HCT116 (cell line): ENCODE results near the gene SERPINF2.

ENCODE experiments used
- EGR1 ChIP-seq: IDR thresholded peaks from 2 replicates; pipeline ENCODE4 v1.6.1; 2012; ENCODE audit warnings: low read depth
- EZH2 ChIP-seq: fragments of 200-600 bp; sonication (generic); IDR thresholded peaks from 2 replicates; pipeline ENCODE4 v1.6.1; 2017; ENCODE audit warnings: antibody characterized with exemption, mixed run types
- EZH2phosphoT487 ChIP-seq: fragments of 200-600 bp; IDR thresholded peaks from 2 replicates; pipeline ENCODE4 v1.6.1; 2018; ENCODE audit warnings: antibody characterized with exemption, borderline replicate concordance
- JUND ChIP-seq: IDR thresholded peaks from 2 replicates; pipeline ENCODE4 v1.6.1; 2012
- POLR2A ChIP-seq: IDR thresholded peaks from 2 replicates; pipeline ENCODE4 v1.7.0; 2011; ENCODE audit warnings: borderline replicate concordance; ENCODE audit not compliant: insufficient read depth, insufficient read length; ENCODE audit errors: extremely low read depth
- POLR2AphosphoS5 ChIP-seq: IDR thresholded peaks from 2 replicates; pipeline ENCODE4 v1.6.1; 2011; ENCODE audit warnings: mild to moderate bottlenecking, low read depth, low read length, moderate library complexity
- RAD21 ChIP-seq: IDR thresholded peaks from 2 replicates; pipeline ENCODE4 v1.6.1; 2012; ENCODE audit warnings: low read depth, mild to moderate bottlenecking
- SP1 ChIP-seq: IDR thresholded peaks from 2 replicates; pipeline ENCODE4 v1.6.1; 2012; ENCODE audit warnings: low read depth
- SRF ChIP-seq: IDR thresholded peaks from 2 replicates; pipeline ENCODE4 v1.6.1; 2012; ENCODE audit warnings: low read depth
- YY1 ChIP-seq: IDR thresholded peaks from 2 replicates; pipeline ENCODE4 v1.6.1; 2011; ENCODE audit warnings: low read length, low read depth, moderate library complexity, mild to moderate bottlenecking; ENCODE audit not compliant: insufficient replicate concordance; ENCODE audit errors: extremely low read depth
- ZBTB33 ChIP-seq: IDR thresholded peaks from 2 replicates; pipeline ENCODE4 v1.6.1; 2011; ENCODE audit warnings: mild to moderate bottlenecking, low read length, moderate library complexity; ENCODE audit not compliant: insufficient replicate concordance; ENCODE audit errors: extremely low read depth
- ZFX ChIP-seq: fragments of 450-650 bp; IDR thresholded peaks from 2 replicates; pipeline ENCODE4 v1.6.1; 2017
- TF ChIP-seq, protein P1 (sequence below), 3 experiments: fragments of 200-600 bp in 1 of 3; sonication (generic) in 1 of 3; IDR thresholded peaks in 2 of 3; conservative IDR thresholded peaks in 1 of 3; 2 replicates each; pipeline ENCODE4 v1.5.1; 2012 to 2017; ENCODE audit warnings: low read depth in 2 of 3, low read length in 2 of 3, antibody characterized with exemption in 1 of 3, borderline replicate concordance in 1 of 3, control low read depth in 1 of 3, mild to moderate bottlenecking in 1 of 3, mixed read lengths in 1 of 3, mixed run types in 1 of 3, moderate library complexity in 1 of 3; ENCODE audit not compliant: insufficient read depth in 1 of 3

DNA sequence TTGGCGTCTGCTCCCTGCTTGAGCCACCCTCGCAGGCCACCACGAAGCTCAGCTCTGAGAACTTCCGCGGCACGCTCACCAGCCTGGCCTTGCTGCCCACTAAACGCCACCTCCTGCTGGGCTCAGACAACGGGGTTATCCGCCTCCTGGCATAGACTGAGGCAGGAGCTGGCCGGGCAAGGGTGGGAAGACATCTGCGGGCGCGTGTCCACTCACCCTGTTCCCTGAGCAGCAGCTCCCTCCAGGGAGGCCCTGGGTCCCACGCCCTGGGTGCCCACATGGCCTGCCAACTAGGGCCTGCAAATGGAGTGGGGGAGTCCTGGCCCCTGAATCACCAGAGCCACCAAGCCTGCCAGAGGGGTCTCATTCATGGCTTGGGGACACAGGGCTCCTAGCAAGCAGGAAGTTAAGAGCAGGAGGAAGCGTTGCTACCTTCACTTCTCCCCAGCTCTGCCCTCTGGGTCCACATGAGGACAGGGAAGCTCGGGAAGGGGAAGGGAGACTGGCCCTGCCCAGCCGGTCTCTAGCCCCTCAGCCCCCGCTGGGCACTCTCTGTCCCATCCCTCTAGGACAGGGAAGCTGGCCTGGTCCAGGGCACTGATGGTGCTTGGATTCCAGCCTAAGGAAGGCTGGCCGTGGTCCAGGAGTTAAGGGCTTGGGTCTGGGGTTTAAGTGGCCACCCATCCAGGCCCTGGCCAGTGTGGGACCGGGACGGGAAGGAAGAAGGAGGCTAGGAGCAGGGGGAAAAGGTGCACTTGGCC, 5.0 kb upstream of the SERPINF2 start:
- TF ChIP-seq, protein P1, sequence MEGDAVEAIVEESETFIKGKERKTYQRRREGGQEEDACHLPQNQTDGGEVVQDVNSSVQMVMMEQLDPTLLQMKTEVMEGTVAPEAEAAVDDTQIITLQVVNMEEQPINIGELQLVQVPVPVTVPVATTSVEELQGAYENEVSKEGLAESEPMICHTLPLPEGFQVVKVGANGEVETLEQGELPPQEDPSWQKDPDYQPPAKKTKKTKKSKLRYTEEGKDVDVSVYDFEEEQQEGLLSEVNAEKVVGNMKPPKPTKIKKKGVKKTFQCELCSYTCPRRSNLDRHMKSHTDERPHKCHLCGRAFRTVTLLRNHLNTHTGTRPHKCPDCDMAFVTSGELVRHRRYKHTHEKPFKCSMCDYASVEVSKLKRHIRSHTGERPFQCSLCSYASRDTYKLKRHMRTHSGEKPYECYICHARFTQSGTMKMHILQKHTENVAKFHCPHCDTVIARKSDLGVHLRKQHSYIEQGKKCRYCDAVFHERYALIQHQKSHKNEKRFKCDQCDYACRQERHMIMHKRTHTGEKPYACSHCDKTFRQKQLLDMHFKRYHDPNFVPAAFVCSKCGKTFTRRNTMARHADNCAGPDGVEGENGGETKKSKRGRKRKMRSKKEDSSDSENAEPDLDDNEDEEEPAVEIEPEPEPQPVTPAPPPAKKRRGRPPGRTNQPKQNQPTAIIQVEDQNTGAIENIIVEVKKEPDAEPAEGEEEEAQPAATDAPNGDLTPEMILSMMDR (IDR thresholded peaks at IDR 0.05 in 2 of 3, conservative IDR thresholded peaks at IDR 0.05 in 1 of 3; ENCODE audit: borderline replicate concordance in 1 of 3, insufficient read depth in 1 of 3, low read depth in 2 of 3, low read length in 2 of 3): no peak
- TF ChIP-seq EZH2 (no peak), RAD21 (no peak), ZBTB33 (no peak), POLR2A (no peak), JUND (no peak), POLR2AphosphoS5 (no peak), EZH2phosphoT487 (no peak), SP1 (no peak), YY1 (no peak), EGR1 (no peak), ZFX (no peak), SRF (no peak)
